ENCODE results near the gene CREB5.

GRCh38 chr7:28500138-28500537, 87.8 kb downstream of the CREB5 start:
- TF ChIP-seq POLR2A (IDR thresholded peaks at IDR 0.05) (no peak), CTCF (IDR thresholded peaks at IDR 0.05) (no peak)
